HepG2 (cell line): ENCODE data around the gene GOLT1A.

ENCODE experiments used
- POLR2A ChIP-seq, 2 experiments: IDR thresholded peaks; 2 replicates each; pipeline ENCODE4 v1.6.1; 2011; ENCODE audit warnings: low read depth in 2 of 2, low read length in 2 of 2, mild to moderate bottlenecking in 1 of 2, moderate library complexity in 1 of 2; ENCODE audit not compliant: insufficient read depth in 1 of 2
- TCF7 ChIP-seq: sonication (generic); IDR thresholded peaks from 2 replicates; pipeline ENCODE4 v1.6.1; 2016; ENCODE audit warnings: antibody characterized with exemption, low read depth
- TF ChIP-seq, protein P1 (sequence below): sonication (generic); formaldehyde crosslinking; IDR thresholded peaks from 2 replicates; pipeline ENCODE4 v1.5.0; 2020; ENCODE audit warnings: mild to moderate bottlenecking, missing genetic modification reagents, moderate library complexity

DNA sequence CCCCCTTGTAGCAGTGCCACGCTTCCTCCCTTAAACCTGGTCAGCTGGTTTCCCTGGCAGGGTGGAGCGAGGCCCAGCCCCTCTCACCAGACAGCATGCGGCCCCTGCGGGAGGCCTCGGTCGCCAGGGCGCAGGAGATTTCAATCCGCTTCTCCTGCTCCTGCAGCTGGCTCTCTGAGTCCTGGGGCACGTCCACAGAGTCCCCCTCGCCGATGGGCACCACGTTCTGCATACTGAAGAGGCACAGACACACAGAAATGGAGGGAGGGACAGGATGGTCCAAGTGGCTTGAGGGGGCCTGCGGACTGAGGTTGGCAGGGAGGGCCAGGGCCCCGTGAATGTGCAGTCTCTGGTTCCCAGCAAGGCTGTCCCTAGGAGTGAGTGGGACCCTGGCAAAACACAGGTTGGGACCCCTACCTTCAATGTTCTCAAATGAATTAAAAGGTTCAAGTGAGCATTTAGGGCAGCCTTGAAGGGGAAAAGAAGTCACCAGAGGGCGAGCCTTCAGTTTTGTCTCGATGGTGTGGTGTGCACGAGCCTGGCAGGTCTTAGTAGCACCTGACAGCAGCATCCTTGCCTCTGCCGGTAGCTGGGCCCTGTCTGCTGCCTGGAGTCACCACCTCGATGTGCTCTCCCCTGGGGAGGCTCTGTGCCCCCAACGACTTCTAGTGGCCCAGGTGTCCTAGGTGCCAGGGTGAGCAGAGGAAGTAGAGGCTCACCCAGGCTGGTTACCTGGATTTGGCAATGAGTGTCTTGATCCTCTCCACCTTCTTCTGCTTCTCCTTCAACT lies 14.4 kb upstream of the GOLT1A start:
- TF ChIP-seq POLR2A (IDR thresholded peaks at IDR 0.05; ENCODE audit: insufficient read depth in 1 of 2, low read depth in 2 of 2, low read length in 2 of 2) (no peak), TCF7 (no peak)
- TF ChIP-seq, protein P1, sequence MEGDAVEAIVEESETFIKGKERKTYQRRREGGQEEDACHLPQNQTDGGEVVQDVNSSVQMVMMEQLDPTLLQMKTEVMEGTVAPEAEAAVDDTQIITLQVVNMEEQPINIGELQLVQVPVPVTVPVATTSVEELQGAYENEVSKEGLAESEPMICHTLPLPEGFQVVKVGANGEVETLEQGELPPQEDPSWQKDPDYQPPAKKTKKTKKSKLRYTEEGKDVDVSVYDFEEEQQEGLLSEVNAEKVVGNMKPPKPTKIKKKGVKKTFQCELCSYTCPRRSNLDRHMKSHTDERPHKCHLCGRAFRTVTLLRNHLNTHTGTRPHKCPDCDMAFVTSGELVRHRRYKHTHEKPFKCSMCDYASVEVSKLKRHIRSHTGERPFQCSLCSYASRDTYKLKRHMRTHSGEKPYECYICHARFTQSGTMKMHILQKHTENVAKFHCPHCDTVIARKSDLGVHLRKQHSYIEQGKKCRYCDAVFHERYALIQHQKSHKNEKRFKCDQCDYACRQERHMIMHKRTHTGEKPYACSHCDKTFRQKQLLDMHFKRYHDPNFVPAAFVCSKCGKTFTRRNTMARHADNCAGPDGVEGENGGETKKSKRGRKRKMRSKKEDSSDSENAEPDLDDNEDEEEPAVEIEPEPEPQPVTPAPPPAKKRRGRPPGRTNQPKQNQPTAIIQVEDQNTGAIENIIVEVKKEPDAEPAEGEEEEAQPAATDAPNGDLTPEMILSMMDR, result no peak
